Mammary epithelial cell (primary cell): ENCODE results near the gene MAGT1.

ENCODE experiments used
- EZH2 ChIP-seq: IDR thresholded peaks from 2 replicates; pipeline ENCODE4 v1.6.1; 2012; ENCODE audit warnings: low read length, inconsistent platforms, borderline replicate concordance
- TF ChIP-seq, protein P1 (sequence below), 2 donors: IDR thresholded peaks in 1 of 2; conservative IDR thresholded peaks in 1 of 2; 2 replicates each; pipeline ENCODE4 v1.5.1; 2011 to 2012; ENCODE audit warnings: inconsistent platforms in 2 of 2, low read length in 2 of 2, mild to moderate bottlenecking in 2 of 2, control low read depth in 1 of 2, low read depth in 1 of 2; ENCODE audit not compliant: insufficient read depth in 1 of 2; ENCODE audit errors: extremely low read depth in 1 of 2

DNA sequence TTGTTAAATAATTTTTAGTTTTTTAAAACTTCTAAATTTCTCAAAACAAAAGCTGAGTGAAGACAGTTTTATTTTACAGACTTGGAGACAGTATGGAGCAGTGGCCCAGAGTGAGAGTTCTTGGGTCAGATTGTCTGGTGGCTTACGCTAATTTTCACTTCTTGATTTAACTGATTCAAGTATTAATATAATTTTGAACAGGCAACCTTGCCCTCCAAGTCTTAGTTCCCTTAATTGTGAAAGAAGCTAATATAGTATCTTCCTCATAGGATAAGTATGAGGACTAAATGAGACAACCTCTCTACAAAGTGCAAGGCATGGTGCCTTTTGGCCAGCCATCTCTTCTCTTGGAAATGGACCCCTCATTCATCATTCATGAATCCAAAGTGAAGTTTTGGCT is 40.7 kb upstream of the MAGT1 start:
- TF ChIP-seq, protein P1, sequence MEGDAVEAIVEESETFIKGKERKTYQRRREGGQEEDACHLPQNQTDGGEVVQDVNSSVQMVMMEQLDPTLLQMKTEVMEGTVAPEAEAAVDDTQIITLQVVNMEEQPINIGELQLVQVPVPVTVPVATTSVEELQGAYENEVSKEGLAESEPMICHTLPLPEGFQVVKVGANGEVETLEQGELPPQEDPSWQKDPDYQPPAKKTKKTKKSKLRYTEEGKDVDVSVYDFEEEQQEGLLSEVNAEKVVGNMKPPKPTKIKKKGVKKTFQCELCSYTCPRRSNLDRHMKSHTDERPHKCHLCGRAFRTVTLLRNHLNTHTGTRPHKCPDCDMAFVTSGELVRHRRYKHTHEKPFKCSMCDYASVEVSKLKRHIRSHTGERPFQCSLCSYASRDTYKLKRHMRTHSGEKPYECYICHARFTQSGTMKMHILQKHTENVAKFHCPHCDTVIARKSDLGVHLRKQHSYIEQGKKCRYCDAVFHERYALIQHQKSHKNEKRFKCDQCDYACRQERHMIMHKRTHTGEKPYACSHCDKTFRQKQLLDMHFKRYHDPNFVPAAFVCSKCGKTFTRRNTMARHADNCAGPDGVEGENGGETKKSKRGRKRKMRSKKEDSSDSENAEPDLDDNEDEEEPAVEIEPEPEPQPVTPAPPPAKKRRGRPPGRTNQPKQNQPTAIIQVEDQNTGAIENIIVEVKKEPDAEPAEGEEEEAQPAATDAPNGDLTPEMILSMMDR (conservative IDR thresholded peaks at IDR 0.05 in 1 of 2, IDR thresholded peaks at IDR 0.05 in 1 of 2; ENCODE audit: extremely low read depth in 1 of 2, insufficient read depth in 1 of 2, low read depth in 1 of 2, low read length in 2 of 2): no peak
- TF ChIP-seq EZH2: no peak
